ENCODE results near the gene ITGAD. TPM values are rescaled to one million over a fixed set of nuclear protein-coding genes. Genes with fewer than 3 reads are reported as not detected.

The ITGAD gene
- total RNA-seq, 1 experiment from 2014 or later, result not detected

- Mint-ChIP-seq H3K27ac (peak overlapping the region in 1 of 3 experiments; percentile 18; a peak in 1 of 7 replicates), H3K27me3 (ENCODE audit: low read depth) (peaks cover 31% of the 10 kb centered on the region), H3K4me1 (peaks cover under 1 to 2% of the 10 kb centered on the region in 2 experiments; a peak in 2 of 4 replicates), H3K36me3 (ENCODE audit: insufficient read depth in 1 of 3, low read depth in 3 of 3) (no peaks in the 10 kb centered on the region), H3K9me3 (peaks cover 0 to 2% of the 10 kb centered on the region in 2 experiments; a peak in 1 of 5 replicates), H3K4me3 (no peak overlapping the region)
- Histone ChIP-seq H3T11ph (ENCODE audit: low read length) (no peak overlapping the region), H2BK15ac (ENCODE audit: low read depth, low read length) (no peak overlapping the region), H4K91ac (ENCODE audit: insufficient read length, low read depth, low read length) (no peak overlapping the region), H3K4me1 (ENCODE audit: insufficient read depth, low read length) (no peaks in the 10 kb centered on the region), H4K20me1 (ENCODE audit: control insufficient read depth, insufficient read depth, insufficient read length) (no peaks in the 10 kb centered on the region), H3K4ac (ENCODE audit: low read depth, low read length) (no peak overlapping the region), H4K5ac (ENCODE audit: insufficient read length, low read depth, low read length) (no peak overlapping the region), H2AK5ac (ENCODE audit: insufficient read length, low read length) (no peak overlapping the region), H2BK20ac (ENCODE audit: low read depth, low read length, poor library complexity, severe bottlenecking) (no peak overlapping the region), H4K8ac (replicated peaks; ENCODE audit: insufficient read length, low read depth, low read length) (no peak overlapping the region), H3K79me2 (ENCODE audit: insufficient read depth, low read length) (no peaks in the 10 kb centered on the region), H3K9ac (ENCODE audit: extremely low read depth, insufficient read length, low read length) (no peak overlapping the region), H3K27ac (ENCODE audit: insufficient read length, low read depth, low read length) (no peak overlapping the region), H3K14ac (ENCODE audit: insufficient read depth, low read length) (no peak overlapping the region), H3K27me3 (ENCODE audit: insufficient read depth, low read length) (no peaks in the 10 kb centered on the region), H3K23me2 (ENCODE audit: insufficient read length, low read depth, low read length, poor library complexity, severe bottlenecking) (no peaks in the 10 kb centered on the region), H2BK12ac (ENCODE audit: insufficient read length, low read depth, low read length) (no peak overlapping the region), H2AFZ (ENCODE audit: low read length) (no peak overlapping the region), H3K18ac (ENCODE audit: insufficient read length, low read depth, low read length) (no peak overlapping the region), H3K56ac (ENCODE audit: insufficient read length, low read depth, low read length) (no peak overlapping the region), H3K4me2 (ENCODE audit: insufficient read depth, insufficient read length, low read length) (no peak overlapping the region), H3K23ac (ENCODE audit: insufficient read length, low read depth, low read length) (no peak overlapping the region), H3K9me3 (ENCODE audit: control insufficient read depth, low read depth, low read length) (no peaks in the 10 kb centered on the region), H2BK120ac (ENCODE audit: low read depth, low read length, poor library complexity, severe bottlenecking) (no peak overlapping the region), H3K79me1 (ENCODE audit: insufficient read depth, low read depth, low read length, poor library complexity, severe bottlenecking) (no peaks in the 10 kb centered on the region), H2BK5ac (ENCODE audit: insufficient read length, low read length) (no peak overlapping the region)
- no peak for TF ChIP-seq CTCF (conservative IDR thresholded peaks at IDR 0.05)
- DNase-seq, result no peak
- no CpG with 5 or more reads among the region's 9 CpGs for WGBS (ENCODE audit: extremely low coverage, insufficient read length, low lambda C conversion rate)
Observed at GRCh38 chr16:31410082-31410481, 16.9 kb downstream of the ITGAD start.

All from H9 (cell line).